Thyroid gland (tissue), 4 donors: ENCODE measurements around the gene TMEM145.

Experiments used
- POLR2A ChIP-seq, 2 donors: fragments of 450-650 bp; IDR thresholded peaks; one replicate each; pipeline ENCODE4 v1.6.1; 2017; ENCODE audit warnings: antibody characterized with exemption in 2 of 2, mild to moderate bottlenecking in 2 of 2, moderate library complexity in 1 of 2
- TF ChIP-seq, protein P1 (sequence below), 6 experiments: fragments of 200-600 bp in 3 of 6; fragments of 450-650 bp in 3 of 6; sonication (generic) in 3 of 6; IDR thresholded peaks; one replicate each; pipeline ENCODE4 v1.5.1; 2016 to 2019; ENCODE audit warnings: antibody characterized with exemption in 6 of 6, mild to moderate bottlenecking in 2 of 6, inconsistent platforms in 1 of 6, moderate library complexity in 1 of 6

DNA sequence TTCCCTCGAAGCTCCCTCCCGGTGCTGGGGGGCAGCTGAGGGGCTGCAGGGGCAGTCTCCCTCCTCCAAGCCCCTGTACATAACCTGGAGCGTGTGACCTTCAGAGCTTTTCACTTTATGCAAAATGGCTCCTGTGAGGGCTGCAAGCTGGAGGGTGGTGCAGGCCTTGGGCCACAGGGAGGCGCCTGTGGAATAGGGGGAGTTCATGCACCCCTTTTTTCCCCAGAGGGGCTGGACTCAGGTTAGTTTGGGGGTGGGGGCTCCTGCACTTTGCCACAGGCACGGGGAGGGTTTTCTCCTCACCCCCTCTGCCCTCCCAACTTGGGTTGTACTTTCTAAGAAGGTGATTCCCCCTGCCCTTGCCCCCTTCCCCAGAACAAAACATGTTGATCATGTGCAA is 17.8 kb upstream of the TMEM145 start:
- TF ChIP-seq, protein P1, sequence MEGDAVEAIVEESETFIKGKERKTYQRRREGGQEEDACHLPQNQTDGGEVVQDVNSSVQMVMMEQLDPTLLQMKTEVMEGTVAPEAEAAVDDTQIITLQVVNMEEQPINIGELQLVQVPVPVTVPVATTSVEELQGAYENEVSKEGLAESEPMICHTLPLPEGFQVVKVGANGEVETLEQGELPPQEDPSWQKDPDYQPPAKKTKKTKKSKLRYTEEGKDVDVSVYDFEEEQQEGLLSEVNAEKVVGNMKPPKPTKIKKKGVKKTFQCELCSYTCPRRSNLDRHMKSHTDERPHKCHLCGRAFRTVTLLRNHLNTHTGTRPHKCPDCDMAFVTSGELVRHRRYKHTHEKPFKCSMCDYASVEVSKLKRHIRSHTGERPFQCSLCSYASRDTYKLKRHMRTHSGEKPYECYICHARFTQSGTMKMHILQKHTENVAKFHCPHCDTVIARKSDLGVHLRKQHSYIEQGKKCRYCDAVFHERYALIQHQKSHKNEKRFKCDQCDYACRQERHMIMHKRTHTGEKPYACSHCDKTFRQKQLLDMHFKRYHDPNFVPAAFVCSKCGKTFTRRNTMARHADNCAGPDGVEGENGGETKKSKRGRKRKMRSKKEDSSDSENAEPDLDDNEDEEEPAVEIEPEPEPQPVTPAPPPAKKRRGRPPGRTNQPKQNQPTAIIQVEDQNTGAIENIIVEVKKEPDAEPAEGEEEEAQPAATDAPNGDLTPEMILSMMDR (IDR thresholded peaks at IDR 0.05) = no peak
- no peak for TF ChIP-seq POLR2A (IDR thresholded peaks at IDR 0.05)
